RPMI7951 (cell line): Measurements from ENCODE around the gene RAX2. TPM values are rescaled to one million over a fixed set of nuclear protein-coding genes. Genes with fewer than 3 reads are reported as not detected.
A peak's percentile ranks its signal among the peaks of the same experiment; 100 is the strongest.

Source experiments
- DNase-seq: peaks from one replicate; pipeline ENCODE4 v3.0.0-alpha.2; 2012; ENCODE audit warnings: low read depth
- total RNA-seq: library from RNA; depleted of rRNA; stranded (reverse); fragments of >200 nt; shearing (Covaris generic); gene quantifications from 2 replicates; pipeline ENCODE4 v1.2.3, GENCODE V29; 2014; rRNA removed

Gene RAX2
- total RNA-seq, 1 experiment from 2014 or later = not detected

DNA sequence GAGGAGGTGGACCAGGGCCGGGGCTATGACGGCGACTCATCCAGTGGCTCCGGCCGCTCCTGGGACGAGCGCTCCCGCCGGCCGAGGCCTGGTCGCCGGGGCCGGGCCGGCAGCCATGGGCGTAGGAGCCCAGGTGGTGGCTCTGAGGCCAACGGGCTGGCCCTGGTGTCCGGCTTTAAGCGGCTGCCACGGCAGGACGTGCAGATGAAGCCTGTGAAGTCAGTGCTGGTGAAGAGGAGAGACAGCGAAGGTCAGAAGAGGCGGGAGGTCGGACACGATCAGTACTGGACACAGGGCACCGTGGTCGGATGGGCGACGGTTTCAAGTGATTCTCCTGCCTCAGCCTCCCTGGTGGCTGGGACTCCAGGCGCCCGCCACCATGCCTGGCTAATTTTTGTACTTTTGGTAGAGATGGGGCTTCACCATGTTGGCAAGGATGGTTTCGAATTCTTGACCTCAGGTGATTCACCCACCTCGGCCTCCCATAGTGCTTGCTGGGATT lies 41.5 kb downstream of the RAX2 start:
- DNase-seq = no peak

GRCh38 chr19:3725640-3726310 lies 46.3 kb downstream of the RAX2 start:
- DNase-seq = peak; percentile 25

- DNase-seq = no peak
These were observed 46.9 kb downstream of the RAX2 start for GRCh38 chr19:3725121-3725520.

DNA sequence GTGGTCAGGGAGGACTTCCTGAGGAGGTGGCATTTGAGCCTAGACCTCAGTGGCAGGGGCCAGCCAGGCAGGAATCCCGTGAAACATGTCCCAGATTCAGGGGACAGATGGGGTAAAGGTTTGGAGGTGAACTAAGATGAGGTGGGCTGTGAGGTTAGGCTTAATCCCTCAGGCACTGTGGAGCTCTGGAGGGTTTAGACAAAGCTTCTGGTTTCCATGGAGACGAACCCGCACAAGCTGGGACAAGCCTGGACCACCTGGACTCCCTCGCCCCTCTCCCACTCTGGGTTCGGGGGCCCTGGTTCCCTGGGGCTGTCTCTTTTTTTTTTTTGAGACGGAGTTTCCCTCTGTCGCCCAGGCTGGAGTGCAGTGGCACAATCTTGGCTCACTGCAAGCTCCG lies 48.1 kb downstream of the RAX2 start:
- no peak for DNase-seq

GRCh38 chr19:3723110-3723488 lies 48.9 kb downstream of the RAX2 start:
- no peak for DNase-seq

- DNase-seq = no peak
These were observed 49.5 kb downstream of the RAX2 start for GRCh38 chr19:3722443-3723109.

GRCh38 chr19:3721887-3722442 lies 50.1 kb downstream of the RAX2 start:
- DNase-seq = no peak

DNA sequence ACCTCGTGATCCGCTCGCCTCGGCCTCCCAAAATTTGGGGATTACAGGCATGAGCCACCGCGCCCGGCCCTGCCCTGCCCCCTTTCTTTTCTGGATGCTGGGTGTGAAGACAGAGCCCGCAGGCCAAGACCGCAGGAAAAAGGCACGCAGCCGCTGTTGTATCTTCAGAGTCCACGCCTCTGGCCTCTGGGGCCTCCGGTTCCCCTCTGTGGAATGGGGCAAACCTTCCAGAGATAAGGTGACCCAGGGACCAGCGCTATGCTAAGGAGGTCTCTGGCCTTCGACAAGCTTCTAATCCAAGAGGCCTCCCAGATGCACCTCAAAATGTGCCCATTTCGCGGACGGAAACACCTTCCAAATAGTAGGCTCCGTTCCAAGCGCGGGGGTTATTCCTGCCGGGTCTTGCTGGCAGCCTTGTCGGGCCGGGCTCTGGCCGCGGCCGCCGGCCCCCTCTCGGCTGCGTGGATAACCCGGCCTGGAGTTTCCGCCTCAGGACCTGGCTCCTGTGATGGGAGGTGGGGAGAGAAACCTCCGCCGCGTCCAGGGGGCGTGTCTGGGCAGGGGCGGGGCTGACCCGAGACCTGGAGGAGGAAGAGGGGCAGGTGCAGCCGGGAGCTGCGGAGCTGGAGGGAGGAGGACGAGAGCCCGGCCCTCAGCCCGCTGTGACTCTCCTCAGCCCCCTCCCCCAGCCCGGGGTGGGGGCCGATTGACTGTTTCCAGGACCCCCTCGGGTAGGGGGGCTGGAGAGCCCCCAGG lies 50.7 kb downstream of the RAX2 start:
- peak; percentile 71 for DNase-seq

DNA sequence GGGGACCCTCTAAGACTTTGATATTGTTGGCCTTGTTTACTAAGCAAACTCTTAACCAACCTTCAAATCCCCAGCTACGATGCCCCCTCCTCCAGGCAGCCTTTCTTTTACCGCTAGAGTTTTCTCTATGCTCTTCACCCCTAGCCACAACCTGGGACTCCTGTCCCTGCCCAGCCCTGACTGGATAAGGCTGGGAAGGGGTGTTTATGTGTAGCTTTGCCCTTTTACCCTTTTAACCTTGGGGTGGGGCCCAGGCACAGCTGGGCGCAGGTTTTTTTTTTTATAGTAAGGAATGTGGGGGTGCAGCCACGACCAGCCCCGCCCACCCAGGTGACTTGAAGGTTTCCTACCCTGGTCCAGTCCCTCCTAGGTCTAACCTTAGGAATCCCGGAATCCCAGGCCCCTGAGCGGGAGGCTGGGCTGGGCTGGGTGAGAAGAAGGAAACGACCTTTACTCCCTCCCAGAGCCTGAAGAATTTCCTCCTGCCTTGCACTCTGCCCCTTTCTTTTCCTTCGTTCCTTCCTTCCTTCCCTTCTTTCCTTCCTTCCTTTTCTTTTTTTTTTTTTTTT lies 51.6 kb downstream of the RAX2 start:
- DNase-seq = no peak

- no peak for DNase-seq
These were observed 52.2 kb downstream of the RAX2 start for GRCh38 chr19:3719868-3720267.

Other genes with a start within 250 kb of the RAX2 start
- not detected in 2 replicates for gene TEKTIP1, start 233.1 kb downstream of the RAX2 start, total RNA-seq
- 205 and 240 TPM in 2 replicates for gene MFSD12, start 214.6 kb downstream of the RAX2 start, total RNA-seq
- gene HMG20B, start 199.3 kb downstream of the RAX2 start, total RNA-seq = 135 and 192 TPM in 2 replicates
- gene GIPC3, start 186.8 kb downstream of the RAX2 start, total RNA-seq = 0.49 and 0.96 TPM in 2 replicates
- 4.3 and 4.4 TPM in 2 replicates for gene TBXA2R, start 165.4 kb downstream of the RAX2 start, total RNA-seq
- 16.5 and 21.6 TPM in 2 replicates for gene CACTIN, start 145.4 kb downstream of the RAX2 start, total RNA-seq
- 13.1 and 13.9 TPM in 2 replicates for gene PIP5K1C, start 71.8 kb downstream of the RAX2 start, total RNA-seq
- gene TJP3, start 63.8 kb downstream of the RAX2 start, total RNA-seq = not detected in 2 replicates
- gene APBA3, start 10.5 kb downstream of the RAX2 start, total RNA-seq = 5.8 and 15.0 TPM in 2 replicates
- 90.7 and 103 TPM in 2 replicates for gene MRPL54, start 9.5 kb downstream of the RAX2 start, total RNA-seq
- gene MATK, start 14.2 kb upstream of the RAX2 start, total RNA-seq = not detected in 2 replicates
- gene ZFR2, start 96.8 kb upstream of the RAX2 start, total RNA-seq = not detected in 2 replicates
- gene ATCAY, start 108.5 kb upstream of the RAX2 start, total RNA-seq = not detected in 2 replicates
- gene NMRK2, start 160.8 kb upstream of the RAX2 start, total RNA-seq = not detected in 2 replicates
- 54.1 and 74.7 TPM in 2 replicates for gene DAPK3, start 198.9 kb upstream of the RAX2 start, total RNA-seq
- 579 and 603 TPM in 2 replicates for gene EEF2, start 213.2 kb upstream of the RAX2 start, total RNA-seq
- gene PIAS4, start 235.5 kb upstream of the RAX2 start, total RNA-seq = 12.5 and 15.9 TPM in 2 replicates